Astrocyte (in vitro differentiated cells and primary cell): ENCODE data around the gene PLXDC2. TPM values are rescaled to one million over a fixed set of nuclear protein-coding genes. Genes with fewer than 3 reads are reported as not detected.

Experiments used
- DNase-seq: peaks from one replicate; pipeline ENCODE4 v3.0.0-alpha.2; 2010; ENCODE audit warnings: low read depth
- FAIRE-seq: peaks from 2 replicates; lab custom pipeline; 2011; peaks lifted over from hg19 to GRCh38; lab: Jason Lieb, UNC
- H2AFZ ChIP-seq: 2 replicates; pipeline ENCODE4 v1.6.0; 2012; ENCODE audit warnings: low read depth, low read length, inconsistent platforms
- H3K27ac ChIP-seq: 2 replicates; pipeline ENCODE4 v1.5.1; 2011; ENCODE audit warnings: low read depth, low read length, inconsistent platforms
- H3K27me3 ChIP-seq: 2 replicates; pipeline ENCODE4 v1.6.0; 2011; ENCODE audit warnings: low read length, inconsistent platforms; ENCODE audit not compliant: insufficient read depth
- H3K36me3 ChIP-seq: 2 replicates; pipeline ENCODE4 v1.5.1; 2011; ENCODE audit warnings: low read length, inconsistent platforms; ENCODE audit not compliant: insufficient read depth
- H3K4me1 ChIP-seq: 2 replicates; pipeline ENCODE4 v1.5.1; 2011; ENCODE audit warnings: low read length, inconsistent platforms; ENCODE audit not compliant: insufficient read depth
- H3K4me2 ChIP-seq: 2 replicates; pipeline ENCODE4 v1.6.0; 2012; ENCODE audit warnings: low read length, inconsistent platforms
- H3K4me3 ChIP-seq: 2 replicates; pipeline ENCODE4 v1.5.1; 2011; ENCODE audit warnings: low read depth, mild to moderate bottlenecking, low read length, inconsistent platforms; ENCODE audit not compliant: insufficient read depth
- H3K79me2 ChIP-seq: 2 replicates; pipeline ENCODE4 v1.6.0; 2012; ENCODE audit warnings: mild to moderate bottlenecking, low read length, inconsistent platforms; ENCODE audit not compliant: insufficient read depth
- H3K9ac ChIP-seq: 2 replicates; pipeline ENCODE4 v1.6.0; 2012; ENCODE audit warnings: mild to moderate bottlenecking, low read length, inconsistent platforms
- H3K9me3 ChIP-seq: 2 replicates; pipeline ENCODE4 v1.5.1; 2012; ENCODE audit warnings: low read depth, mild to moderate bottlenecking, low read length, inconsistent platforms; ENCODE audit not compliant: insufficient read depth
- H4K20me1 ChIP-seq: 2 replicates; pipeline ENCODE4 v1.6.0; 2012; ENCODE audit warnings: low read length, inconsistent platforms; ENCODE audit not compliant: insufficient read depth
- H3K27ac Mint-ChIP-seq: one replicate; pipeline ENCODE4 v1.8.0; 2021; ENCODE audit warnings: mild to moderate bottlenecking, mixed read lengths; ENCODE audit not compliant: unreplicated experiment
- H3K27me3 Mint-ChIP-seq: one replicate; pipeline ENCODE4 v1.8.0; 2021; ENCODE audit warnings: low read depth, mixed read lengths; ENCODE audit not compliant: unreplicated experiment
- H3K36me3 Mint-ChIP-seq: one replicate; pipeline ENCODE4 v1.8.0; 2021; ENCODE audit warnings: low read depth, mixed read lengths; ENCODE audit not compliant: unreplicated experiment
- H3K4me1 Mint-ChIP-seq: one replicate; pipeline ENCODE4 v1.8.0; 2021; ENCODE audit warnings: low read depth, mixed read lengths; ENCODE audit not compliant: unreplicated experiment
- H3K4me3 Mint-ChIP-seq: one replicate; pipeline ENCODE4 v1.8.0; 2021; ENCODE audit warnings: mild to moderate bottlenecking, moderate library complexity, mixed read lengths; ENCODE audit not compliant: unreplicated experiment
- H3K9me3 Mint-ChIP-seq: one replicate; pipeline ENCODE4 v1.8.0; 2021; ENCODE audit warnings: mild to moderate bottlenecking, mixed read lengths; ENCODE audit not compliant: unreplicated experiment
- CTCF ChIP-seq: IDR thresholded peaks from 2 replicates; pipeline ENCODE4 v1.5.1; 2011; ENCODE audit warnings: low read depth, mild to moderate bottlenecking, inconsistent platforms, low read length, moderate library complexity; ENCODE audit not compliant: insufficient read depth
- EZH2 ChIP-seq: IDR thresholded peaks from 2 replicates; pipeline ENCODE4 v1.6.1; 2012; ENCODE audit warnings: mild to moderate bottlenecking, low read length, inconsistent platforms; ENCODE audit not compliant: insufficient read depth
- total RNA-seq: library from RNA; stranded (reverse); gene quantifications from 2 replicates; pipeline ENCODE4 v1.2.1, GENCODE V29; 2021

The PLXDC2 gene
- total RNA-seq, 1 donor from 2014 or later = 36.1 TPM

- no peaks in the 10 kb centered on the region for H4K20me1 ChIP-seq
- Mint-ChIP-seq H3K4me1 (peaks cover 12% of the 10 kb centered on the region), H3K9me3 (no peaks in the 10 kb centered on the region), H3K27me3 (no peaks in the 10 kb centered on the region), H3K36me3 (peaks cover 2% of the 10 kb centered on the region), H3K4me3 (no peak overlapping the region), H3K27ac (no peak overlapping the region)
- DNase-seq = no peak
- H2AFZ ChIP-seq = no peak overlapping the region
- H3K79me2 ChIP-seq = no peaks in the 10 kb centered on the region
- no peak overlapping the region for H3K27ac ChIP-seq
- no peaks in the 10 kb centered on the region for H3K36me3 ChIP-seq
- H3K4me1 ChIP-seq = peaks cover 7% of the 10 kb centered on the region
- H3K27me3 ChIP-seq = no peaks in the 10 kb centered on the region
- no peak for TF ChIP-seq EZH2
- TF ChIP-seq CTCF = no peak
- no peak overlapping the region for H3K4me3 ChIP-seq
- H3K9me3 ChIP-seq = no peaks in the 10 kb centered on the region
- H3K4me2 ChIP-seq = peak overlapping the region; percentile 67
- H3K9ac ChIP-seq = peak overlapping the region; percentile 31
- FAIRE-seq = no peak
These were observed 294.2 kb downstream of the PLXDC2 start for GRCh38 chr10:20110125-20111100.

- DNase-seq = no peak
- no peak overlapping the region for H3K27ac ChIP-seq
- no peak overlapping the region for H3K4me3 Mint-ChIP-seq
These were observed 297.9 kb downstream of the PLXDC2 start for GRCh38 chr10:20114179-20114578.

More at GRCh38 chr10:20114179-20114578, 297.9 kb downstream of the PLXDC2 start:
- H3K4me2 ChIP-seq = no peak overlapping the region
- TF ChIP-seq EZH2 (no peak), CTCF (no peak)
- Mint-ChIP-seq H3K9me3 (no peaks in the 10 kb centered on the region), H3K27ac (no peak overlapping the region), H3K27me3 (no peaks in the 10 kb centered on the region), H3K4me1 (peaks cover 11% of the 10 kb centered on the region), H3K36me3 (no peaks in the 10 kb centered on the region)
- H3K79me2 ChIP-seq = no peaks in the 10 kb centered on the region
- no peaks in the 10 kb centered on the region for H3K4me1 ChIP-seq
- no peaks in the 10 kb centered on the region for H3K9me3 ChIP-seq
- no peak overlapping the region for H3K4me3 ChIP-seq
- H3K36me3 ChIP-seq = no peaks in the 10 kb centered on the region
- no peak overlapping the region for H2AFZ ChIP-seq
- no peaks in the 10 kb centered on the region for H4K20me1 ChIP-seq
- H3K27me3 ChIP-seq = no peaks in the 10 kb centered on the region
- no peak overlapping the region for H3K9ac ChIP-seq
- FAIRE-seq = no peak
